Erythroblast (primary cell): ENCODE data around the gene CFHR3.
"Not testable (repeated sequence)": the region's sequence is repeated elsewhere in the genome, so short reads cannot be mapped to it uniquely, and the experiment has no call there.

Experiments
- DNase-seq, 2 experiments: peaks; one replicate each; lab custom pipeline; 2025; lab: John Stamatoyannopoulos, UW
- GATA1 ChIP-seq: IDR thresholded peaks from 2 replicates; pipeline ENCODE4 v1.6.1; 2011; ENCODE audit warnings: low read depth, mild to moderate bottlenecking, control low read depth, low read length, moderate library complexity
- POLR2A ChIP-seq: IDR thresholded peaks from 2 replicates; pipeline ENCODE4 v1.6.1; 2011; ENCODE audit warnings: mild to moderate bottlenecking, low read length

The CFHR3 gene

DNA sequence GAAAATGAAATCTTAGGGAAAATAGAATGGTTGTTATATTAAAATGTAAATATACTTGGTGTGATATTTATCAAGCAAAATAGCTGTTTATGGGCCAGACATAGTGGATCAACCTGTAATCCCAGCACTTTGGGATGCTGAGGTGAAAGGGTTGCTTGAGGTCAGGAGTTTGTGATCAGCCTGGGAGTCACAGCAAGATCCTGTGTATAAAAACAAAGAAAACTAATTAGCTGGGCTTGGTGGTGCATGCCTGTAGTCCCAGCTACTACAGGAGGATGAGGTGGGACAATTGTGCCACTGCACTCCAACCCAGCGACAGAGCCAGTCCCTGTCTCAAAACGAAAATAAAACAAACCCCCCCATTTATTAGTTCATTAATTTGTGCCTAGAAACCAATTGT is 23.3 kb downstream of the CFHR3 start:
- DNase-seq, result no peak
- TF ChIP-seq GATA1, result no peak
- TF ChIP-seq POLR2A, result no peak

DNA sequence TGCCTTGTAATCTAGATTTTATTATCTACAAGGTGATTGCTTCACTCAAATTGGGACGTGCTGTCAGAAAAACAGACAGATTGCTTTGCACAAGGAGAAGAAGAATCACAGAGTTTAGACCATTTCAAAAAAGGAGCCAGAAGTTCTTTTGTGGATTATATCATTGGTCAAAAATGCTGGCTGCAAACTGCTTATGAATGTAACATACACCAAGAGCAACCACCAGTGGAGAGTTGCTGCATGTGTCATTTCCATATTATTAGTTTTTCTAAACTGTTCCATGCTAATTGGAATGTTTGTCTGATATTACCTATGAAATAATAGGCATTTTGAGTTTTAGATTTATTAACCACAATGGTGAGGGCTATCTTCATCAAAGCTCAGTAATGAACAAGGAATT is 27.3 kb downstream of the CFHR3 start:
- DNase-seq, result not testable (repeated sequence)

DNA sequence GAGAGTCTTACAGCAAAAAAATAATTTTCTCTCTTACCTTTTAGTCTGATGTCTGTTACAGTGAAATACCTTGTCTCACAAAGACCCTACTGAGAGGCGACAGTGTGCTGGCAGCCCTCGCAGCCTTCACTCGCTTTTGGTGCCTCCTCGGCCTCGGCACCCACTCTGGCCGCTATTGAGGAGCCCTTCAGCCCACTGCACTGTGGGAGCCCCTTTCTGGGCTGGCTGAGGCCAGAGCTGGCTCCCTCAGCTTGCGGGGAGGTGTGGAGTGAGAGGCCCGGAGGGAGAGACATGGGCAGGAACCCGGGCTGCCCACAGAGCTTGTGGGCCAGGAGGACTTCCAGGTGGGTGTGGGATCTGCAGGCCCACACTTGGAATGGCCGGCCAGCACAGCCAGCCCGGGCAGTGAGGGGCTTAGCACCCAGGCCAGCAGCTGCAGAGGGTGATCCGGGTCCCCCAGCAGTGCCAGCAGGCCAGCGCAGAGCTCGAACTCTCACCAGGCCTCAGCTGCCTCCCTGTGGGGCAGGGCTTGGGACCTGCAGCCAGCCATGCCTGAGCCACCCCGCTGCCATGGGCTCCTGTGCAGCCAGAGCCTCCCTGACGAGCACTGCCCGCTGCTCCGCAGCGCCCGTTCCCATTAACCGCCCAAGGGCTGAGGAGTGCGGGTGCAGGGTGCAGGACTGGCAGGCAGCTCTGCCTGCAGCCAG is 34.0 kb downstream of the CFHR3 start:
- TF ChIP-seq POLR2A (no peak), GATA1 (no peak)
- DNase-seq, result no peak

DNA sequence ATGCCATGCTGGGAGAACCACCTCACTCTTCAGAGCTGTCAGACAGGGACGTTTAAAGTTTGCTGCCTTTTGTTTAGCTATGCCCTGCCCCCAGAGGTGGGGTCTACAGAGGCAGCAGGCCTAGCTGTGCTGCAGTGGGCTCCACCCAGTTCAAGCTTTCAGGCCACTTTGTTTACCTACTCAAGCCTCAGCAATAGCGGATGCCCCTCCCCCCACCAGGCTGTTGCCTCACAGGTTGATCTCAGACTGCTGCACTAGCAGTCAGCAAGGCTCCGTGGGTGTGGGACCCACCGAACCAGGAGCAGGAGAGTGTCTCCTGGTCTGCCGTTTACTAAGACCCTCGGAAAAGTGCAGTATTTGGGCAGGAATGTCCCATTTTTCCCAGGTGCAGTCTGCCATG is 42.8 kb downstream of the CFHR3 start:
- not testable (repeated sequence) for DNase-seq

DNA sequence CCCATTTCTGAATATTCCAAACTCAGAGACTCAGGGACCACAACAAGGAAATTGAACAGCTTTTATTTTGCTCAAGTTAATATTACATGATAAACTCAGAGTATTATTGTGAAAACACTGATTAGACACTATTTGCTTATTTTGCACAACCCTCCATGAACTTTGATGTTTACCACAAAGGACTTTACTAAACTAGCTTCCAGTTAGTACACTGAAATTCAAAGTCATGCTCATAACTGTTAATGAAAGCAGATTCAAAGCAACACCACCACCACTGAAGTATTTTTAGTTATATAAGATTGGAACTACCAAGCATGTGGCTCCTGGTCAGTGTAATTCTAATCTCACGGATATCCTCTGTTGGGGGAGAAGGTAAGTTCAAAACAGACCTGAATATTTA is 44.9 kb downstream of the CFHR3 start, which contains the start of gene CFHR1:
CFHR1 (plus strand) TSS at position 201 of the 400 bp plus-strand sequence; CDS start at position 315, 114 bp downstream.
- not testable (repeated sequence) for DNase-seq

DNA sequence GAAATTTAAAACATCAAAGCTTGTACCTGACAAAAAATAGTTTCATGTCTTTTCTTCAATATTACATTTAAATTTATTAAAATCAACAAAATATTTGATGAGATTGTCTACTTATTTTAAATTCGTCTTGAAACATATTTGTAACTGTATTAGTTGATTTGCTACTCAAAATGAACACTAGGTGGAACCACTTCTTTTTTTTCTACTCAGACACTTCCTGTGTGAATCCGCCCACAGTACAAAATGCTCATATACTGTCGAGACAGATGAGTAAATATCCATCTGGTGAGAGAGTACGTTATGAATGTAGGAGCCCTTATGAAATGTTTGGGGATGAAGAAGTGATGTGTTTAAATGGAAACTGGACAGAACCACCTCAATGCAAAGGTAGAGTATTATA is 53.2 kb downstream of the CFHR3 start:
- DNase-seq, result peak; percentile 21 to 36
